Left renal cortex interstitium (tissue), 4 donors: ENCODE measurements around the gene SPATA25. TPM values are rescaled to one million over a fixed set of nuclear protein-coding genes. Genes with fewer than 3 reads are reported as not detected.

Experiments used
- DNase-seq, 4 donors: peaks; one replicate each; pipeline ENCODE4 v3.0.0-alpha.2; 2013; ENCODE audit warnings: low read depth in 4 of 4, low spot score in 2 of 4, missing footprints in 1 of 4
- polyA plus RNA-seq, 4 donors: library from polyadenylated mRNA; unstranded; fragments of 120-200 nt; gene quantifications; one replicate each; pipeline ENCODE4 v1.2.1, GENCODE V29; 2013; ENCODE audit not compliant: insufficient read length in 4 of 4

The SPATA25 gene
- polyA plus RNA-seq, 4 donors = 2.6 to 7.4 (median 4.8) TPM

GRCh38 chr20:45873409-45874103 is 13.9 kb downstream of the SPATA25 start:
- DNase-seq = no peak

- no peak for DNase-seq
These were observed 14.8 kb downstream of the SPATA25 start for GRCh38 chr20:45872626-45873025.

- DNase-seq = no peak
These were observed 19.6 kb downstream of the SPATA25 start for GRCh38 chr20:45867819-45868176.

- DNase-seq = no peak
These were observed 20.1 kb downstream of the SPATA25 start for GRCh38 chr20:45867136-45867818.

DNA sequence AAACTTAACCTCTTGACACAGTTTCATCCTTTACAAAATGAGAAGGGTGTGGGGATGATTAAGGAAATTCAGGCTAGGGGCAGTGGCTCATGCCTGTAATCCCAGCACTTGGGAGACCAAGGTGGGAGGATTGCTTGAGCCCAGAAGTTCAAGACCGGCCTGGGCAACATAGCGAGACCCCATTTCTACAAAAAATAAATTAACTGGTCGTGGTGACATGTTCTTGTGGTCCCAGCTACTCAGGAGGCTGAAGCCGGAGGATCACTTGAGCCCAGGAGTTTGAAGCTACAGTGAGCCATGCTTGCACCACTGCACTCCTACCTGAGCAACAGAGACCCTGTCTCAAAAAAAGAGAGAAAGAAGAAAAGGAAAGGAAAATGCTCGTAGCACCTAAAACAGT is 21.0 kb downstream of the SPATA25 start:
- no peak for DNase-seq

GRCh38 chr20:45863543-45864470 is 23.6 kb downstream of the SPATA25 start:
- no peak for DNase-seq

DNA sequence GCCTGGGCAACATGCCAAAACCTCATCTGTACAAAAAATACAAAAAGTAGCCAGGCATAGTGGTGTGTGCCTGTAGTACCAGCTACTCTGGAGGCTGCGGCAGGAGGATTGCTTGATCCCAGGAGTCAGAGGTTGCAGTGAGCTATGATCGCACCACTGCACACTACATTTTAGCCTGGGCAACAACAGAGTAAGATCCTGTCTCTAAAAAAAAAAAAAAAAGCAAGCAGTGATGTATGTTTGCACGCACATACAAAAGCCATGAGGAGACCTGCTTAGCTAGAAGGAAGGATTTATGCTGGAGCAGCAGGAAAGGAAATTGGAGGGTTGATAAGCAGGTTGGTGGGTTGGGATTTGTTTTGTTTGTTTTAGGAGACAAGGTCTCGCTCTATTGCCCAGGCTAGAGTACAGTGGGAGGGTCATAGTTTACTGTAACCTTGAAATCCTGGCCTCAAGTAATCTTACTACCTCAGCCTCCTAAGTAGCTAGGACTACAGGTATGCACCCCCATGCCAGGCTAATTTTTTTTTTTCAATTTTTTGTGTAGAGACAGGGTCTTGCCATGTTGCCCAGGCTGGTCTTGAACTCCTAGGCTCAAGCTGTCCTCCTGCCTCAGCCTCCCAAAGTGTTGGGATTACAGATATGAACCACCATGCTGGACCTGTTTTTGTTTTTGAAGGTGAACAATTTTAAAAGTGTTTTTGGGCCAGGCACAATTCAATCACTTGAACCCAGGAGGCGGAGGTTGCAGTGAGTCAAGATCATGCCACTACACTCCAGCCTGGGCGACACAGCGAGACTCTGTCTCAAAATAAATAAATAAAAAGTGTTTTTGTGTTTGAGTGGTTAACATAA is 26.0 kb downstream of the SPATA25 start:
- no peak for DNase-seq

DNA sequence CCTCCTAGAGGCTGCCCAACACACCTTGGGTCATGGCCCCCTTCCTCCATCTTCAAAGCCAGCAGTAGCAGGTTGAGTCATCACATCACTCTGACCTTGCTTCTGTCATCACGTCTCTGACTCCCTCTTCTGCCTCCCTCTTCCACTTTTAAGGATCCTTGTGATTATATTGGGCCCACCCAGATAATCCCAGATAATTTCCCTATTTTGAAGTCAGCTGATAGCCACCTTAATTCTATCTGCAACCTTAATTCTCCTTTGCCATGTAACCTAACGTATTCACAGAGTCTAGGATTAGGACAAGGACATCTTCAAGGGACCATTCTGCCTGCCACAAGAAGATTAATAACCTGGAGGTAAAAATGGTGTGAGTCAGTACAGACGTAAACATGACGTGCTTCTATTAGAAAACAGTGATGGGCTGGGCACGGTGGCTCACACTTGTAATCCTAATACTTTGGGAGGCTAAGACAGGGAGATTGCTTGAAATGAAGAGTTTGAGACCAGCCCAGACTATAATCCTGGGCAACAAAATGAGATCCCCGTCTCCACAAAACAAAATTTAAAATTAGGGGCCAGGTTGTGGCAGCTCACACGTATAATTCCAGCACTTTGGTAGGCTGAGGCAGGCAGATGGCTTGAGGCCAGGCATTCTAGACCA is 26.7 kb downstream of the SPATA25 start:
- no peak for DNase-seq

DNA sequence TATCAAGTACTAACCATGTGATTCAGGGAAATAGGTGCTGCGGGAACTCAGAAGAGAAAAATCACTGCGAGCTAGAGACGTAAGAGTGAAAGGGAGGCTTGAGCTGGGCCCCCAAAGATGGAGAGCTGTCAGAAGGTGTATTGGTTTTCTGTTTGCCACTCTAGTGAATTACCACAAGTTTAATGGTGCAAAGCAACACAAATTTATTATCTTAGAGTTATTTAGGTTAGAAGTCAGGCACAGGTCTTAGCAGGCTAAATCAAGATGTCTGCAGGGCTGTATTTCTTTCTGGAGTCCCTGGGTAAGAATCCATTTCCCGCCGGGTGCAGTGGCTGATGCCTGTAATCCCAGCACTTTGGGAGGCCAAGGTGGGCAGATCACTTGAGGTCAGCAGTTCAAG is 27.5 kb downstream of the SPATA25 start:
- DNase-seq = peak in 1 of 4 donors; percentile 24

DNA sequence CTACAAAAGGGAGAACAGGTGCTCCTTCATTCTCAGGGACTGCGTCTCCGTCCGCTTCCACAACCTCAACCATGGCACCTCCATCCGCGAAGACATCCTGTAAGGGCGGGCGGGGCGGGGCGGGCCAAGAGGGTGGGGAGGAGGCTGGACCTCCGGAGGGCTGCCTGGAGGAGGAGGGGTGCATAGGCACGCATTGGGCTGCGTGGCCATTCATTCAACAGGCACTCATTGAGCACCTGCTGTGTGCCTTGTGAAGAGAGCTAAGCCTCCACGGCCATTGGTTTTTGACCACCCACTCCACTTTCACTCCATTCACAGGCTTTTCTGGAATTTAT is 29.6 kb downstream of the SPATA25 start:
- no peak for DNase-seq

DNA sequence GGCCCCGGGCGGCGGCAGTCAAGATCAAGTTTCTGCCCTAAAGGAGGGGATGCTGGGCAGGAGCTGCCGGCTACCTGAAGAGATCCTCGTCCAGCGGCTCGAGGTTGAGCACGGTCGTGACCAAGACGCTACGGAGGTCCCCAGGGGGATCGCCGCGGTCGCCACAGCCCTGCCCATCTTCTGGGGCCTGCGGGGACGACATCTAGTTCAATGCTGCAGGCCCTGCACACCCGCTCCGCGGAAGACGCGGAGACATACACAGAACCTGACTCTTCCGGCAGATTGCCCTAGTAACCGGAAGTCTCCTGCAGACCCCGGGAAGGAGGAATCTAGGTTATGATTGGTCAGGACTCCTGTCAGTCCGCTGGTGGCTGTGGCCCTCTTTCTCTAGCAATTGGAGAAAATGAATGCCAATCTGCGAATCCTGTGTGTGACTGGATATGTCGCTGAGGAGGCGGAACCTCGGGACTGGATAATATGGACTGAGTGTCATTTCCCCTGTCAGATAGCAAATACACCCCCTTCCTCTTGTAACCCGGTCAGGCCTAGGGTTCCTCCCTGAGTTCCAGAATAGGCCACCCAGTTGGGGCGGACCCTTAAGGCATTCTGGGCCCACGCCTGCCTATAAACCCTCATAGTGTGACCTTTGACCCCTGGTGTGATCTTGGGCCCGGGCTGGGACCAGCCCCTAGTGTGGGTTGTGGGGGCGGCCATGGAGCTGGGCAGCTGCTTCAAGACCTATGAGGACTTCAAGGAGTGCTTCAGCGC is 30.1 kb downstream of the SPATA25 start, which contains the start of the genes ACOT8 and ZSWIM3:
TSS of gene ACOT8 (minus strand) at position 279 of the 768 bp plus-strand sequence. CDS start at position 202, 77 bp downstream.
TSS of gene ZSWIM3 (plus strand) at position 501 of the 768 bp plus-strand sequence. CDS start at position 713, 212 bp downstream.
- DNase-seq = peak; percentile 99 to 100 (median 100)

DNA sequence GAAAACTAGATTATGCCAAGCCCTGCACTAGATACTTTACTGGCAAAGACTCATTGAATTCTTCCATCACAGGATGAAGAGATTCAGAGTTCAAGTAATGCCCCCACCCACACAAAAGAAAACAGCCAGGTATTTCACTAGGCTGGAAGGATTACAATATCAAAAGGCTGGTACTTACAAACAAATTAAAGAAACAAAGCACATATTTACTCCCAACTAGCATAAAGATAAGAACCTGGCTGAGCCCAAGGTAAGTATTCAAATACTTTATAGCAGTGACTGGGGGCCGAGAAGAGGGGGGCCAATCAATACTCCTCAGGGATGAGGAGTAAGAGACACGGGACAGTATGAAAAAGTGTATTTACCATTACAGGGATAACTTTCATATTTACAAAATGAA is 33.9 kb downstream of the SPATA25 start:
- DNase-seq = no peak

GRCh38 chr20:45852326-45852725 is 35.1 kb downstream of the SPATA25 start:
- DNase-seq = no peak

GRCh38 chr20:45851501-45851900 is 35.9 kb downstream of the SPATA25 start:
- no peak for DNase-seq

DNA sequence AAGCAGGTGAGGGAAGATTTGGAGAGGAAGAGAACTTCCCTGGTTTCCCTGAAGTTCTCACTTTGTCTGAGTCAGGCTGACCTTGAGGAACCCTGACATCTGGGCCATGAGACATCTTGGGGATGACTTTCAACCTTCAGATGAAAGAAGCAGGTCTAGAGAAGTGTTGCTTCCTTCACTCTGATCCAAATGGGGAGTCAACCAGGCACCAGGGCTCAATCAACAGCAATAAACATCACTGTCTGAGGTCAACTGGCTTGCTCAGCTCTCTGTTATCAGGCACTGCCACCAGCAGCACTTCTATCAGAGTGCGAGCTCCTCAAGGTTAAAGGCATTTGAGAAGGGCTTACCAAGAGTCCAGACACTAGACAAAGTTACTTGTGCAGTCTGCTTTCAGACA is 36.5 kb downstream of the SPATA25 start:
- DNase-seq = no peak

- DNase-seq = no peak
These were observed 37.2 kb downstream of the SPATA25 start for GRCh38 chr20:45850238-45850637.

- DNase-seq = no peak
These were observed 38.3 kb downstream of the SPATA25 start for GRCh38 chr20:45848969-45849582.

GRCh38 chr20:45848421-45848820 is 39.0 kb downstream of the SPATA25 start:
- no peak for DNase-seq

DNA sequence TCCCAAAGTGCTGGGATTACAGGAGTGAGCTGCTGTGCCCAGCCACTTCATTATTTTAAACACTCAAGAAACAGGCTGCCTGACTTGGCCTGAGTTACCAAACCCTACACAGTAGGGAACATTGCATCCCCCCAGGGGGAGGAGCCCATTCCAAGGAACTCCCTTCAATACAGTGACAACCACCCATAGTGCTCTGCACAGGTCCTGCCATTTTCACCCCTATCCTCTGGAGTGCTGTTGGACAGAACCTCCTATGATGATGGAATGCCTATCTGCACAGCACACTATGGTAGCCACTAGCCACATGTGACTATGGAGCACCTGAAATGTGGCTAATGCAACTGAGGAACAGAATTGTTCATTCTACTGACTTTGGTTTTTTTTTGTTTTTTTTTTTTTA is 42.0 kb downstream of the SPATA25 start:
- DNase-seq = no peak
